Measurements from ENCODE around the gene CSF3.

Gene CSF3

DNA sequence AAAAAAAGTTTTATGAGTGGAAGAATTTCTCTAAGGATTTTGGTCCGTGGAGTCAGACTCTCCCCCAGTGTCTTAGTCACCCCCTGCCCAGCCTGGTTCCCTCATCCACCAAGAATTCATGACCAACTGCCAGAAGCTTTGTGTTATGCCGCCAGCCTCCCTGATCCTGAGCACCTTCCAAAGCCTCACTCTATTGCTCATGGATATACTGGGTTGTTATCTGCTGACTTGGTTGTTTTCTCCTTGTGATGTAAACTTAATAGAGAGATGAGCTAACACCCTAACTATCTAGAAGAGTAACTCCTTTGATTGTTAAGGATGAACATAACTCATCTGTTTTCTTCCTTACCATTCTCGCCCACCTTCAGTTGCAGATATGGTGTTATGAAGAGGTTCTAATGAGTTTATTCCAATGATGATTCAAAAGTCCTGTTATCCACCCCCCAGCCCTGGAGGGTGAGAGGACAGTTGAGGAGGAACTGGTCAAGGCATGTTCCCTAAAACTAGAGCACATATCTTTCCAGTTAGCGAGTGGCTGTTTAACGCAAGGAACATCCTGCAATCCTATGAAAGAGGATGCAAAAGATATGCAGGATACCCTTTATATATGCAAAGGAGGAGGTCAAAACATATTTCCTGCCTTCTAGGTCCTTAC is 36.1 kb upstream of the CSF3 start:
- no CpG with 5 or more reads among the region's 5 CpGs for WGBS (ENCODE audit: insufficient coverage, insufficient read length)
- no peaks in the 10 kb centered on the region for H3K27me3 ChIP-seq (ENCODE audit: control insufficient read depth, insufficient read depth, low read length)
- H3K4me3 ChIP-seq (ENCODE audit: low read length): no peak overlapping the region
- no peak for DNase-seq (ENCODE audit: low read depth, low spot score)
- H3K27ac ChIP-seq (ENCODE audit: low read length): no peak overlapping the region
- H3K4me1 ChIP-seq (ENCODE audit: control insufficient read depth, insufficient read depth, low read length): no peaks in the 10 kb centered on the region; the same call in 1 of the 2 replicates
- no peaks in the 10 kb centered on the region for H3K9me3 ChIP-seq (ENCODE audit: control insufficient read depth, insufficient read depth, low read length)
- peaks cover 1% of the 10 kb centered on the region for H3K36me3 ChIP-seq (ENCODE audit: control insufficient read depth, insufficient read depth, low read length)

DNA sequence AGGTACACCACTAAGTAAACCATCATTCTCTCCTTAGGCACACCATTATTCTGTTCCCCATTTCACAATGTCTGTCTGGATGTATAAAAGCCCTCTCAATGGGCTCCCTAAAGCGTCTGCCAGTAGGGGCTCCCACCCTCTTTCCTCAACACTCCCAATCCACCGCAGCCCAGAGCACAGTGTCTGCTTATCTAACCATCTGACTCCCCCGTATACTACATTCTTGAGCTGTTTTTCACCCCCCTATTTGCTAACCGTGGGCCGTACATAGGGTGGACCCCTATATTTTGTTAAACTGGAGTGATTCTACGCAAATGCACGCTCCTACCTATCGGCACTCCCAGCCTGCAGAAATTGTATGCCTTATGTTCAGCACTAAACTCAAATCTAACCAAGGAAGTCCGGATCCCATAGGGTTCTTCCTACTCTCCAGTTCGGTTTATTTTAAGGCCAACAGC is 35.3 kb upstream of the CSF3 start:
- H3K27ac ChIP-seq (ENCODE audit: low read length): no peak overlapping the region
- H3K36me3 ChIP-seq (ENCODE audit: control insufficient read depth, insufficient read depth, low read length): peaks cover 7% of the 10 kb centered on the region
- WGBS (ENCODE audit: insufficient coverage, insufficient read length): no CpG with 5 or more reads among the region's 10 CpGs
- peak overlapping the region; percentile 68; the same call in 1 of the 2 replicates for H3K4me3 ChIP-seq (ENCODE audit: low read length)
- no peak for DNase-seq (ENCODE audit: low read depth, low spot score)
- no peaks in the 10 kb centered on the region for H3K9me3 ChIP-seq (ENCODE audit: control insufficient read depth, insufficient read depth, low read length)
- H3K4me1 ChIP-seq (ENCODE audit: control insufficient read depth, insufficient read depth, low read length): no peaks in the 10 kb centered on the region; the same call in 1 of the 2 replicates
- no peaks in the 10 kb centered on the region for H3K27me3 ChIP-seq (ENCODE audit: control insufficient read depth, insufficient read depth, low read length)

DNA sequence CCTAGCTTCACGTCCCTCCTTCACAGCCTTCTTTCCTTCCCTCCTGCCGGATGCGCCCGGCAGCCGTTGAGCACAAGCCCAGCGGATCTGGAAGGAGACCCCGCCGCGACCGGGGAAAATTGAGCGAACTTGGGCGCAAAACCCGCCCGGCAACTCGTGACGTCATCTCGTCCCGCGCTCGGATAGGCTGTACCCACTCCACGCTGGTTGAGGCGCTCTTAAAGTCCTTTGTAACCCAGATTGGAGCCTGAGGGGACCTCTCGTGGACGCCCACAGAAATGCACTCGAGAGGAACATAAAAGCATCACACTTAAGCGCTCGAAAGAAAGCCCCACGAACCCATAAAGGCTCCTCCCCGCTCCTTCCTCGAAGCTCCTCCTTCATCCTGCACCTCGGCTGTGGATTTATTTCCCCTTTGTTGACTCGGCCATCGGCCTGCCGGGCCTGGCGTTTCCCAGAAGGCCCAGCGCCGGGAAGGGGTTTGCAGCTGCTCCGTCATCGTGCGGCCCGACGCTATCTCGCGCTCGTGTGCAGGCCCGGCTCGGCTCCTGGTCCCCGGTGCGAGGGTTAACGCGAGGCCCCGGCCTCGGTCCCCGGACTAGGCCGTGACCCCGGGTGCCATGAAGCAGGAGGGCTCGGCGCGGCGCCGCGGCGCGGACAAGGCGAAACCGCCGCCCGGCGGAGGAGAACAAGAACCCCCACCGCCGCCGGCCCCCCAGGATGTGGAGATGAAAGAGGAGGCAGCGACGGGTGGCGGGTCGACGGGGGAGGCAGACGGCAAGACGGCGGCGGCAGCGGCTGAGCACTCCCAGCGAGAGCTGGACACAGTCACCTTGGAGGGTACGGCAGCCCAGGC is 34.7 kb upstream of the CSF3 start, which contains the start of gene PSMD3:
Gene PSMD3, plus strand, starts transcription at position 457 of the 856 bp plus-strand sequence. Its CDS starts 164 bp downstream, at position 621.
- Histone ChIP-seq H3K4me3 (ENCODE audit: low read length) (peak within 1 kb of the TSS; percentile 68), H3K27ac (ENCODE audit: low read length) (no peak within 1 kb of the TSS), H3K27me3 (ENCODE audit: control insufficient read depth, insufficient read depth, low read length) (no peaks in the 10 kb centered on the region), H3K4me1 (ENCODE audit: control insufficient read depth, insufficient read depth, low read length) (no peaks in the 10 kb centered on the region; the same call in 1 of the 2 replicates), H3K36me3 (ENCODE audit: control insufficient read depth, insufficient read depth, low read length) (peaks cover 11% of the 10 kb centered on the region), H3K9me3 (ENCODE audit: control insufficient read depth, insufficient read depth, low read length) (no peaks in the 10 kb centered on the region)
- DNase-seq (ENCODE audit: low read depth, low spot score): peak; percentile 99
- WGBS (ENCODE audit: insufficient coverage, insufficient read length): no CpG with 5 or more reads among the region's 84 CpGs

DNA sequence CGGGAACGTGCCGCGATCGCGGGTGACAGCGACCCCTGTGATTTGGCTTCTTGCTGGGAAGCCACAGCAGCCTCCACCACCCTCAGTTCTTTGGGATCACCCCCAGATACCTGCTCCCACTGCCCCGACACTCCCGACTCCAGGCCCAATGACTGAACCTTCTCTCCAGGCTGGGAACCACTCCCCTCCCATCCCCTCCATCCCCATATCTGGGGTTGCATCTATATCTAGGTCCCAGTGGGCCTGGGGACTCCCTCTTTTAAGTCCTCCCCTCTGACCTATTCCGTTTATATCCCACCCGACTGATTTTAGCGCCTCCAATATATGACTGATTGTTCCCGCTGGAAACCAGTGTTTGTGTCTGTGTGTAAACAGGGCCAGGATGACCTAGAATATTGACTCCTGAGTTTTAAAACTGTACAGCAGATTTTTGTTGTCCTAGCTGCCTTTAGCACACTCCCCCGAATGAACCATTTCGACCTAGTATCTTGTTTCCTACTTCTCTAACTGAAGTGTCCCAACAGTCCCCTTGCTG is 34.0 kb upstream of the CSF3 start:
- peaks cover 16% of the 10 kb centered on the region for H3K36me3 ChIP-seq (ENCODE audit: control insufficient read depth, insufficient read depth, low read length)
- peak overlapping the region; percentile 68 for H3K4me3 ChIP-seq (ENCODE audit: low read length)
- no peaks in the 10 kb centered on the region for H3K9me3 ChIP-seq (ENCODE audit: control insufficient read depth, insufficient read depth, low read length)
- H3K4me1 ChIP-seq (ENCODE audit: control insufficient read depth, insufficient read depth, low read length): no peaks in the 10 kb centered on the region; the same call in 1 of the 2 replicates
- DNase-seq (ENCODE audit: low read depth, low spot score): no peak
- H3K27me3 ChIP-seq (ENCODE audit: control insufficient read depth, insufficient read depth, low read length): no peaks in the 10 kb centered on the region
- H3K27ac ChIP-seq (ENCODE audit: low read length): no peak overlapping the region
- no CpG with 5 or more reads among the region's 15 CpGs for WGBS (ENCODE audit: insufficient coverage, insufficient read length)

DNA sequence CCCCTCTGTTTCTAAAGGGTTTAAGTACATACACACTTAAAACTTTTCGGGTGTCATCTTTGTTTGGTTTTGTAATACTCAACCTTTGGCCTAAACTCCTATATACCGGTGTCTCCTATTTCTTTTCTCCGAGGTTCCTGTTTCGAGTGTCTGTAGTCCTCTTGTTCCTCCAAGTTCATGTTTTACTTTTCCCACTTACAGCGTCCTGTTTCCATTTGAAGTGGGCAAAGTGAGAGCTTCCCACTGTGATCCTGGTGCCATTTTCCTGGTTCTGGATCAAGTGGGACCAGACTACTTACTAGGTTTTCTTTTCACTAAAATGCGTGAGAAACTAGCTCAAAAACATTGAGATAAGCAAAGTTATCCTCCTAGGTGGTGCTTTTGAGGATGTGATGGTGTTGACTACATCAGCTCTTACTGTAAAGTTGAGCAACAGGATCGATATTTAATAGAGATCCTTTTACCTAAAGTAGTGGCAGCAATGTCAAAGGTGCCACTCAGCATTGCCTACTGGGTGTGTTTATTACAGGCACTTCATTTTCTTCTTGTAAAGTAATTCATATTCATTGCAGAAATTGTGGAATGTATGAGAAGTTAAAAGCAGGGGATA is 33.4 kb upstream of the CSF3 start:
- WGBS (ENCODE audit: insufficient coverage, insufficient read length): no CpG with 5 or more reads among the region's 7 CpGs
- no peaks in the 10 kb centered on the region for H3K27me3 ChIP-seq (ENCODE audit: control insufficient read depth, insufficient read depth, low read length)
- H3K4me1 ChIP-seq (ENCODE audit: control insufficient read depth, insufficient read depth, low read length): no peaks in the 10 kb centered on the region; the same call in 1 of the 2 replicates
- H3K36me3 ChIP-seq (ENCODE audit: control insufficient read depth, insufficient read depth, low read length): peaks cover 21% of the 10 kb centered on the region
- H3K27ac ChIP-seq (ENCODE audit: low read length): no peak overlapping the region
- no peaks in the 10 kb centered on the region for H3K9me3 ChIP-seq (ENCODE audit: control insufficient read depth, insufficient read depth, low read length)
- peak overlapping the region; percentile 68; the same call in 1 of the 2 replicates for H3K4me3 ChIP-seq (ENCODE audit: low read length)
- DNase-seq (ENCODE audit: low read depth, low spot score): no peak

DNA sequence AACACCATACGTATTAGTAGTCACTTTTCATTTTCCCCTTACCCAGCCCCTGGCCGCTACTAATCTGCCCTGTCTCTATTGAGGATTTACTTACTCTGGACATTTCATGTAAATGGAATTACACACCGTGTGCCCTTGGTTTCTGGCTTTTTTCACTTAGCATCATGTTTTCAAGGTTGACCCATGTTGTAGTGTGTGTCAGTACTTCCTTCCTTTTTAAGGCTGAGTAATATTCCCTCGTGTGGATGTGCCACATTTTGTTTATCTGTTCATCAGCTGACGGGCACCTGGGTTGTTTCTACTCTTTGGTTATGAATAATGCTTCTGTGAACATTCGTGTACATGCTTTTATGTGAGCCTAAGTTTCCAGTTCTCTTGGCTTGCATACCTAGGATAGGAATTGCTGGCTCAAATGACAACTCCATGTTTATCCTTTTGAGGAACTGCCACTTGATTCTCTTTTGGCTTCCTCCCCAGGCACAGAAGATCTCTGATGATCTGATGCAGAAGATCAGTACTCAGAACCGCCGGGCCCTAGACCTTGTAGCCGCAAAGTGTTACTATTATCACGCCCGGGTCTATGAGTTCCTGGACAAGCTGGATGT is 26.9 kb upstream of the CSF3 start:
- no peak overlapping the region for H3K4me3 ChIP-seq (ENCODE audit: low read length)
- H3K27ac ChIP-seq (ENCODE audit: low read length): no peak overlapping the region
- peaks cover 69% of the 10 kb centered on the region for H3K36me3 ChIP-seq (ENCODE audit: control insufficient read depth, insufficient read depth, low read length)
- WGBS (ENCODE audit: insufficient coverage, insufficient read length): no CpG with 5 or more reads among the region's 11 CpGs
- no peaks in the 10 kb centered on the region for H3K4me1 ChIP-seq (ENCODE audit: control insufficient read depth, insufficient read depth, low read length)
- no peak for DNase-seq (ENCODE audit: low read depth, low spot score)
- H3K27me3 ChIP-seq (ENCODE audit: control insufficient read depth, insufficient read depth, low read length): no peaks in the 10 kb centered on the region
- no peaks in the 10 kb centered on the region for H3K9me3 ChIP-seq (ENCODE audit: control insufficient read depth, insufficient read depth, low read length)

DNA sequence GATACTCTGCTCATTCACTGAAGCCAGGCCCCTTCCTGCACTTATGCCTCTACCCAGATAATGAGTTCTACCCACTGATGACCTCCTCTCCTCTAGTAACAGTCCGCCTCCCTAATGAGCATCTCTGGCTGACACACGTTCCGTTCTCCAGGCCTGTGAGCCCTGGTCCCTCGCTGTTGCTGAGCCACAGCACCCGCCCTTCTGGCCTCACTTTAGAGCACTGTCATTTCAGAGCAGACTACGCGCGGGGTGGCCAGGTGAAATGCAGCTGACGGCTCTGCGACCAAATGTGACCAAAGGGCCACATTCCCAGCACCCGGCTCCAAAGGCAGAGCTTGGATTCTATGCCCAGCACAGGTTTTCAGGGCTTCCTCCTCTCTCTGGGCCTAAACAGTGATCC is 20.8 kb upstream of the CSF3 start:
- Histone ChIP-seq H3K27me3 (ENCODE audit: control insufficient read depth, insufficient read depth, low read length) (no peaks in the 10 kb centered on the region), H3K27ac (ENCODE audit: low read length) (no peak overlapping the region), H3K4me1 (ENCODE audit: control insufficient read depth, insufficient read depth, low read length) (no peaks in the 10 kb centered on the region), H3K36me3 (ENCODE audit: control insufficient read depth, insufficient read depth, low read length) (peaks cover 63% of the 10 kb centered on the region), H3K4me3 (ENCODE audit: low read length) (no peak overlapping the region), H3K9me3 (ENCODE audit: control insufficient read depth, insufficient read depth, low read length) (no peaks in the 10 kb centered on the region)
- no peak for DNase-seq (ENCODE audit: low read depth, low spot score)
- WGBS (ENCODE audit: insufficient coverage, insufficient read length): no CpG with 5 or more reads among the region's 11 CpGs

DNA sequence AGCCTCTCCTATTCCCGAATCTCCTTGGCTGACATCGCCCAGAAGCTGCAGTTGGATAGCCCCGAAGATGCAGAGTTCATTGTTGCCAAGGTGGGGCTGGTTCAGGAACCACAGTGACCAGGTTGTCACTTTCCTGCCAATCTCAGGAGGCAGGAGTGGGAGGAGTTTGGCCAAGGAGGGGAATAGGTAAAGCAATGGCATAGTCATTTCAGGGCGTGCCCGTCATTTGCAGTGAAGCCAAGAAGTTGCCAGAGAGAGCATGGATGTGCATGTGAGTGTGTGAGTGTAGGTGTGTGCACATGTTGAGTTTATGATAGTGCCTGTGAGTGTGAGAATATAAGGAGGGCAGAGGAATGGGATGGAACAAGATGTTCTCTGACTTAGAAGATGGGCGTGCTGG is 19.8 kb upstream of the CSF3 start:
- Histone ChIP-seq H3K4me1 (ENCODE audit: control insufficient read depth, insufficient read depth, low read length) (no peaks in the 10 kb centered on the region), H3K9me3 (ENCODE audit: control insufficient read depth, insufficient read depth, low read length) (no peaks in the 10 kb centered on the region; the same call in 1 of the 2 replicates), H3K36me3 (ENCODE audit: control insufficient read depth, insufficient read depth, low read length) (peaks cover 53% of the 10 kb centered on the region), H3K27ac (ENCODE audit: low read length) (no peak overlapping the region), H3K27me3 (ENCODE audit: control insufficient read depth, insufficient read depth, low read length) (no peaks in the 10 kb centered on the region), H3K4me3 (ENCODE audit: low read length) (no peak overlapping the region)
- WGBS (ENCODE audit: insufficient coverage, insufficient read length): no CpG with 5 or more reads among the region's 6 CpGs
- DNase-seq (ENCODE audit: low read depth, low spot score): no peak

DNA sequence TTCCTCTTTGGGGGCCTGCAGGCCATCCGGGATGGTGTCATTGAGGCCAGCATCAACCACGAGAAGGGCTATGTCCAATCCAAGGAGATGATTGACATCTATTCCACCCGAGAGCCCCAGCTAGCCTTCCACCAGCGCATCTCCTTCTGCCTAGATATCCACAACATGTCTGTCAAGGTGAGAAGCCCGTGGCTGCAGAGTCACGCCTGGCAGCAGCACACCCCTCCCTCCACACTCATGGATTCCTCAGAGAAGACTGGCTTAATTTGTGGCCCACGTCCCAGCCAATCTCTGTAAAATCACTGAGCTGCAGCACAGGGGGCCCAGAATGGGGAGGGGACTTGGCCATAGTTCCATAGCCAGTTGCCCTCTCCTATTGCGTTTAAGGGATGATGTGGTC is 19.1 kb upstream of the CSF3 start:
- DNase-seq (ENCODE audit: low read depth, low spot score): no peak
- no peak overlapping the region for H3K4me3 ChIP-seq (ENCODE audit: low read length)
- peaks cover 52% of the 10 kb centered on the region for H3K36me3 ChIP-seq (ENCODE audit: control insufficient read depth, insufficient read depth, low read length)
- no peak overlapping the region for H3K27ac ChIP-seq (ENCODE audit: low read length)
- no CpG with 5 or more reads among the region's 8 CpGs for WGBS (ENCODE audit: insufficient coverage, insufficient read length)
- H3K27me3 ChIP-seq (ENCODE audit: control insufficient read depth, insufficient read depth, low read length): no peaks in the 10 kb centered on the region
- no peaks in the 10 kb centered on the region for H3K4me1 ChIP-seq (ENCODE audit: control insufficient read depth, insufficient read depth, low read length)
- H3K9me3 ChIP-seq (ENCODE audit: control insufficient read depth, insufficient read depth, low read length): no peaks in the 10 kb centered on the region; the same call in 1 of the 2 replicates

DNA sequence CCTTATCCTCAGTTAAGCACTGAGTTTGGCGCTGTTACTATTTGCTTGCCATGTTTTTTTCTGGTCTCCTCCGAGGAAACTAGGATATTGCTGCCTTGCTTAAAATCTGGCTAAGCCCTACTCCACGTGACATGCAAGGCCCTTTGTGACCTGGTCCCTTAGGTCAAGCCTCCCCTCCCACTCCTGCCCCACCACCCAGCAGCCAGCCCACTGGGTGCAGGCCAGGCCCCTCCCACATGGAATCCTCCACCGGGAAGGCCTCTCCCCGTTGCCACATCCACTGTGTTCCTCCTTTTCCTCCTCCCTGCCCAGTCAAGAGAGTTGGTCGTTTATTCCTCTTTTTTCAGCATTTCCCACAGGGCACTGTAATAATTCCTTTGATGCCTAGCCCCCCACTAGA is 18.4 kb upstream of the CSF3 start:
- Histone ChIP-seq H3K27ac (ENCODE audit: low read length) (no peak overlapping the region), H3K9me3 (ENCODE audit: control insufficient read depth, insufficient read depth, low read length) (no peaks in the 10 kb centered on the region; the same call in 1 of the 2 replicates), H3K4me3 (ENCODE audit: low read length) (no peak overlapping the region), H3K27me3 (ENCODE audit: control insufficient read depth, insufficient read depth, low read length) (no peaks in the 10 kb centered on the region), H3K4me1 (ENCODE audit: control insufficient read depth, insufficient read depth, low read length) (no peaks in the 10 kb centered on the region), H3K36me3 (ENCODE audit: control insufficient read depth, insufficient read depth, low read length) (peaks cover 48% of the 10 kb centered on the region)
- DNase-seq (ENCODE audit: low read depth, low spot score): no peak
- no CpG with 5 or more reads among the region's 6 CpGs for WGBS (ENCODE audit: insufficient coverage, insufficient read length)

Data from iPS DF 6.9 (cell line).